GM21367 (cell line): Measurements from ENCODE around the gene RNF214.
"Not testable (repeated sequence)": the region's sequence is repeated elsewhere in the genome, so short reads cannot be mapped to it uniquely, and the experiment has no call there.

ENCODE experiments used
- ATAC-seq: cut with Tn5 transposase; IDR thresholded peaks from one replicate; pipeline ENCODE4 v1.9.1; 2021; ENCODE audit not compliant: unreplicated experiment

RNF214 gene

GRCh38 chr11:117229931-117230285, 2.6 kb upstream of the RNF214 start:
- no peak for ATAC-seq

- peak; percentile 26 for ATAC-seq
Measured at GRCh38 chr11:117230286-117230961, 2.0 kb upstream of the RNF214 start.

- ATAC-seq, result no peak
Measured at GRCh38 chr11:117230999-117231841, 1.3 kb upstream of the RNF214 start.

GRCh38 chr11:117231842-117232091, 704 bp upstream of the RNF214 start, which contains the start of gene PCSK7:
TSS of gene PCSK7 (minus strand) at chr11:117232073. CDS start at chr11:117229844, 2,229 bp downstream.
- no peak for ATAC-seq

GRCh38 chr11:117232911-117233409, 489 bp downstream of the RNF214 start:
- ATAC-seq, result no peak

- ATAC-seq, result no peak
Measured at GRCh38 chr11:117238221-117238620, 5.8 kb downstream of the RNF214 start.

- ATAC-seq, result no peak
Measured at GRCh38 chr11:117239295-117239694, 6.8 kb downstream of the RNF214 start.

- no peak for ATAC-seq
Measured at GRCh38 chr11:117248341-117248740, 15.9 kb downstream of the RNF214 start.

- ATAC-seq, result no peak
Measured at GRCh38 chr11:117249571-117249970, 17.1 kb downstream of the RNF214 start.

GRCh38 chr11:117251506-117251905, 19.0 kb downstream of the RNF214 start:
- ATAC-seq, result no peak

GRCh38 chr11:117255966-117256365, 23.5 kb downstream of the RNF214 start:
- ATAC-seq, result no peak

- no peak for ATAC-seq
Measured at GRCh38 chr11:117256573-117256972, 24.1 kb downstream of the RNF214 start.

GRCh38 chr11:117258576-117258975, 26.1 kb downstream of the RNF214 start:
- ATAC-seq, result no peak

GRCh38 chr11:117259417-117259816, 26.9 kb downstream of the RNF214 start:
- ATAC-seq, result no peak

- ATAC-seq, result not testable (repeated sequence)
Measured at GRCh38 chr11:117264624-117265323, 32.3 kb downstream of the RNF214 start.

- no peak for ATAC-seq
Measured at GRCh38 chr11:117265745-117266144, 33.3 kb downstream of the RNF214 start.

- no peak for ATAC-seq
Measured at GRCh38 chr11:117269856-117270255, 37.4 kb downstream of the RNF214 start.

- no peak for ATAC-seq
Measured at GRCh38 chr11:117271208-117271607, 38.7 kb downstream of the RNF214 start.

- not testable (repeated sequence) for ATAC-seq
Measured at GRCh38 chr11:117272175-117272574, 39.7 kb downstream of the RNF214 start.

- ATAC-seq, result no peak
Measured at GRCh38 chr11:117273550-117274289, 41.2 kb downstream of the RNF214 start.

- no peak for ATAC-seq
Measured at GRCh38 chr11:117278347-117278746, 45.9 kb downstream of the RNF214 start.
